Measurements from ENCODE around the gene VIL1.

Gene VIL1

GRCh38 chr2:218395090-218395444 lies 23.9 kb upstream of the VIL1 start:
- DNase-seq (ENCODE audit: low spot score) = no peak

GRCh38 chr2:218395456-218395825 lies 23.5 kb upstream of the VIL1 start:
- no peak for DNase-seq (ENCODE audit: low spot score)

DNA sequence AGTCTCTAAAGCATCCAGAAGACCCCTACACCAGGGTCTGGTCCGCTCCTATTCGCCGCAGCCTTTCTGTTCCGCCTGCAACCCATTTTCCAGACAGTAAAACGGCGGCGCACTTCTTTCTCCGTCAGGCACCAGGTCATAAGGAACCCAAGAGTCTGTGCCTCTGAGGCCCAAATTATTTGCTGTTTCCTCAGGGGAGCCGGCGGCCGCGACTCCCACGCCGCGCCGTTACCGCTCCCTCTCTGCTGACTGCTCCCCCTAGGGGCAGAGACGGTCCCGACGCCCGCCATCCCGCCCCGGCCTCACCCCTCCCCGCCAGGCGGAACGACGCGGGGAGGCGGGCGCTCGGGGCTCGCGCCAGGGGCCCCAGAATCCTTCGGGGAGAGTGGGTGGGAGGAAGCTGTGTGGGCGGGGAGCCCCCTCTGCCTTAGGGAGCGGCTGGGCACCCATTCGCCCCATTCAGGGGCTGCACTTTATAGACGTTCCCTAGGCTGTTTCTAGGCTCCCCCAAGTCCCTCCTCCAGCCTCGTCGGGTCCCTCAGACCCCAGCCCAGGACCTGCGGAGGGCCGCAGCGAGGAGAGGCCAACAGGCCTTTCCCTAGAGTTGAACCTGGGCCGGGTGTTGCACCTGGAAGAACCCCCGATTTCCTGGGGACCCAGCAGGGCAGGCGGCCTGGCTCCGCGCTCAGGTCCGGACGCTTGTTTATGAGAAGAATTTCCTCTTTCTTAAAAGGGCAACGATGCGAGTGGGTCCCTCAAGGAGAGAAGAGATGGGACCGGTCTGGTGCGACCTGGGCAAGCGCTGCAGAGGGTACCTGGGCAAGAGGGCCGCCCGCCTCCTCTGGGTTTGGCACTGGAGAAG lies 22.9 kb upstream of the VIL1 start:
- DNase-seq (ENCODE audit: low spot score) = peak; percentile 94

DNA sequence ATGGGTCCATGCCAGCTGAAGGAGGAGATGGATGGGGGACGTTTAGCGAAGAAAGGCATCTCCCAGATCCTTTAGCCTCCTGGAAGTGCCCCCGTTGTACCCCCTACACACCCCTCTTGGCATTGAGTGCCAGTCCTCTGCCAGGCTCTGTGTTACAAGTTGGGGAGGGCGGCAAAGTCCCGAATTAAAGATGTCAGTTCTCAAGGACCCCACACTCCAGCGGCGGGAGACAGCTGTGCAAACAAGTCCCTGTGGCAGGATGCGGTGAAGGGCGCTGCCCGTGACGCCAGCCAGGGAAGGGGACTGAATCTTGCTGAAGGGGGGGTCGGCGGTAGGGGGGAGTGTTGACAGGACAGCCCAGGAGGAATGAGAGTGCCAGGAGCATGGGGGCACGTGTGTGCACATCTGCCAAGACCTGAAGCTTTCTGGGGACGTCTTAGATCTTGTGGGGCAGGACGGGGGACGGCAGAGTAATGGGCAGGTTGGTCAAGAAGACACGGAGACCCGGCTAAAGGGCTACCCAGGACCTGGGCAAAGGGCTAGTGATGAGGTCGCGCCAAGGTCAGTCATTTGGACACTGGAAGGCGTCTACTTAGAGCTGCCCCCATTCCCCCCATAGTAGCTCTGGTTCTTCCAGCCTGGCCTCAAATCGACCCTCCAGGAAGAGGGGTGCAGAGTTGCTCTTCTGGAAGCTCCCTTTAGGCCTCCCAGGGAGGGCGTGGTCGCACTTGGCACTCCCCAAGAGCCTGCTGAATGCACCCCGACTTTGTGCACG lies 22.0 kb upstream of the VIL1 start:
- DNase-seq (ENCODE audit: low spot score) = peak; percentile 44

- no peak for DNase-seq (ENCODE audit: low spot score)
Observed at GRCh38 chr2:218397463-218397819, 21.5 kb upstream of the VIL1 start.

- peak; percentile 68 for DNase-seq (ENCODE audit: low spot score)
Observed at GRCh38 chr2:218397820-218398436, 21.0 kb upstream of the VIL1 start.

DNA sequence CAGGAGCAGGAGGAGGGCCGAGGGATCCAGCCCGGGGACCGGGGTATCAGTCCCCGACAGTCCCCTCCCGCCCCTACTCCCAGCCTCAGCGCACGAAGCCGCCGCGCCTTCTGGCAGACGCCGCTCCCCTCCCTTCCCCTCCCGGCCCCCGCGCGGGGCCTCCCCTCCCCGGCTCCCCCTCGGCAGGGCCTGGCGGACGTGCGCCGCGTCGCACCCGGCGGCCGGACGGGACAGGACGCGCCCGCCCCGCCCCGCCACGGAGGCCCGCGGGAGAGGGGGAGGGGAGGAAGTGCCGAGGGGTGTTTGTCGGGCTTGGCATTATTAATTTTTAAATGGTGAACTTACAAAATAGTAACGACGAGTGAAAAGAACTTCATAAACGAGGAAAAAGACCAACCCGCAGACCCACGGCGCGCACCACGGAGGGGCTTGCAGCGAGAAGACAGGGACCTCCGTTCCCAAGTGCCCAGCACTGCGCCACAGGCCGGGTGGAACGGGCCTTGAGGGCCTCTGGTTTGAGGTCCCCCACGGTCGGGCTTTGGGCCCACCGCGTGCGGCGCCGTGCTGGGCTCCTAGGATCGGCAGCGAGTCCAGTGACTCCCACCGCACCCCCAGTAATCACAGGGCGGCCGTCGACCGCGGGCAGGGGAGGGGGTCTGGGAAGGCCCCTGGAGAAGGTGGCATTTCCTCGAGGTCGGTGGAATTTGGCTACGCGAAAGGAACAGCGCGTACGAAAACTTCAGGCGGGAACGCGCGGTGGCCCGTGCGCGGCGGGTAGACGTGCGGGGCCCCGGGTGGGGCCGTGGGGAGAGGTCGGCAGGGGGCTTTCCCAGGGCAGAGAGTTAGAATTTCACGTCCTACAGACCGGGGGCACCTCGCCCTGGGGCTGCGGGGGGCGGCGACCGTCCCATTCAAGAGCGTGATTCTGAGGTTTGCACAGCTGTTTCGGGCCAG lies 20.2 kb upstream of the VIL1 start:
- DNase-seq (ENCODE audit: low spot score) = peak; percentile 58

GRCh38 chr2:218399391-218400166 lies 19.3 kb upstream of the VIL1 start, which contains the start of gene CTDSP1:
CTDSP1 (plus strand) TSS chr2:218399868; CDS start chr2:218400091, 223 bp downstream.
- peak; percentile 96 for DNase-seq (ENCODE audit: low spot score)

DNA sequence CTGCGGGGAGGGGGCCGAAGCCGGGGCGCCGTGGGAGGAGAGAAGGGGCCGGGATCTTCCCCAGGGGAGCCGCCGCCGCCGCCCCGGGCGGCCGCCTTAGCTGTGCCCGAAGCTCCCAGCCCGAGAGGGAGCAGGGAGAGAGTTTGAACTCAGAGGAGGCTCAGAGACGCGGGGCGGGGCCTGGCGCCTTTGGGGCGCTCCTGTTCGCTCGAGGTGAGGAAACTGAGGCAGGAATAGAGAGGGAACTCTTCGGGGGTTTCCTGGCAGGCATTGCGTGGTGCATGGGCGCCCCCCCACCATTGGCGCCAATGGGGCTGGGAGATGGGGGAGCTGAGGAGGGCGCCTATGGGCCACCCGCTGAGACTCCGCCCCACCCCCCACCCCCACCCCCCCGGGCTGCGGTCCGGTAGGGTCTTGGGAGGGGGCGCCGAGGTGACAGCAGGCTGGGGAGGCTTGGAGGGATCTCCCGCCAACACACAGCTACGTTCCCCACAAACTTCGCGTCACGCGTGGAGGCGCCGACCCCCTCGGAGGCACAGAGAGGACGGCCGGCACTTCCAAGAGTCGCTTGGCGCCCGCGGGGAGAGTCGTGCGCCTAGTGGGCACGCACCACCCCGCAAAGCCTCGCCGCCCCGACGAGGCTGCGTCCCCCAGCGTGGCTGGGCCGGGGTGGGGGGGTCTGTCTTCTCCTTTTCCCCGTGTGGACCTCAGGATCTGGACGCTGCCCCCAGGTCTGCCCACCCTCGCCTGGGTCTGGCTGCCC lies 18.6 kb upstream of the VIL1 start:
- DNase-seq (ENCODE audit: low spot score) = no peak

- DNase-seq (ENCODE audit: low spot score) = no peak
Observed at GRCh38 chr2:218400930-218401881, 17.7 kb upstream of the VIL1 start.

DNA sequence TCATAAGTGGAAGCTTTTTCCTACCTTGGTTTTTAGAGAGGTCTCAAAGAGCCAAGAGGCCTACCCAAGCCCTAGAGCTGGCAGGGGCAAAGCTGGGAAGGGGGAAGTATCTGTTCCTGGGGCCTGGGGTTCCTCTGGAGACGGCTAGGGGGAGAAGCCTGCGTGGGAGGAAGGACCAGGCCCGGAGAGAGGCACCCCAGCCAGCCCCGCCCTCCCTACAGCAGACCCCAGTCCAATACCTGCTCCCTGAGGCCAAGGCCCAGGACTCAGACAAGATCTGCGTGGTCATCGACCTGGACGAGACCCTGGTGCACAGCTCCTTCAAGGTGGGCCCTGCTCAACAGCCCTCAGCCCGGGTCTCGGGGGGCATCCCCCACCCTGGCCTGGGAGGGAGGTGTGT lies 17.0 kb upstream of the VIL1 start:
- no peak for DNase-seq (ENCODE audit: low spot score)

- DNase-seq (ENCODE audit: low spot score) = no peak
Observed at GRCh38 chr2:218402491-218402901, 16.4 kb upstream of the VIL1 start.

DNA sequence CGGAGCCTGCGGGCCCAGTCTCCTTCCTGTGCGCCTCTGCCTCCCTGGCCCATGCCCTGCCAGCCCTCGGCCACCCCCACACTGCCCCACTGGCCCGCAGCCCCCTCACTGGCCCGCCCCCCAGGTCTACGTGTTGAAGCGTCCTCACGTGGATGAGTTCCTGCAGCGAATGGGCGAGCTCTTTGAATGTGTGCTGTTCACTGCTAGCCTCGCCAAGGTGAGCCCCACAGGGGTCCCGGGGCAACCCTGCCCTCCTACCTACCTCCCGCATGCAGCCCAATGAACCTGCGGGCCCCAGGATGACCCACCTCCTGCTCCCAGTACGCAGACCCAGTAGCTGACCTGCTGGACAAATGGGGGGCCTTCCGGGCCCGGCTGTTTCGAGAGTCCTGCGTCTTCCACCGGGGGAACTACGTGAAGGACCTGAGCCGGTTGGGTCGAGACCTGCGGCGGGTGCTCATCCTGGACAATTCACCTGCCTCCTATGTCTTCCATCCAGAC lies 16.0 kb upstream of the VIL1 start:
- no peak for DNase-seq (ENCODE audit: low spot score)

- DNase-seq (ENCODE audit: low spot score) = no peak
Observed at GRCh38 chr2:218403810-218404209, 15.1 kb upstream of the VIL1 start.

DNA sequence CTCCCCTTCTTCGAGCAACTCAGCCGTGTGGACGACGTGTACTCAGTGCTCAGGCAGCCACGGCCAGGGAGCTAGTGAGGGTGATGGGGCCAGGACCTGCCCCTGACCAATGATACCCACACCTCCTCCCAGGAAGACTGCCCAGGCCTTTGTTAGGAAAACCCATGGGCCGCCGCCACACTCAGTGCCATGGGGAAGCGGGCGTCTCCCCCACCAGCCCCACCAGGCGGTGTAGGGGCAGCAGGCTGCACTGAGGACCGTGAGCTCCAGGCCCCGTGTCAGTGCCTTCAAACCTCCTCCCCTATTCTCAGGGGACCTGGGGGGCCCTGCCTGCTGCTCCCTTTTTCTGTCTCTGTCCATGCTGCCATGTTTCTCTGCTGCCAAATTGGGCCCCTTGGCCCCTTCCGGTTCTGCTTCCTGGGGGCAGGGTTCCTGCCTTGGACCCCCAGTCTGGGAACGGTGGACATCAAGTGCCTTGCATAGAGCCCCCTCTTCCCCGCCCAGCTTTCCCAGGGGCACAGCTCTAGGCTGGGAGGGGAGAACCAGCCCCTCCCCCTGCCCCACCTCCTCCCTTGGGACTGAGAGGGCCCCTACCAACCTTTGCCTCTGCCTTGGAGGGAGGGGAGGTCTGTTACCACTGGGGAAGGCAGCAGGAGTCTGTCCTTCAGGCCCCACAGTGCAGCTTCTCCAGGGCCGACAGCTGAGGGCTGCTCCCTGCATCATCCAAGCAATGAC lies 14.4 kb upstream of the VIL1 start:
- no peak for DNase-seq (ENCODE audit: low spot score)

DNA sequence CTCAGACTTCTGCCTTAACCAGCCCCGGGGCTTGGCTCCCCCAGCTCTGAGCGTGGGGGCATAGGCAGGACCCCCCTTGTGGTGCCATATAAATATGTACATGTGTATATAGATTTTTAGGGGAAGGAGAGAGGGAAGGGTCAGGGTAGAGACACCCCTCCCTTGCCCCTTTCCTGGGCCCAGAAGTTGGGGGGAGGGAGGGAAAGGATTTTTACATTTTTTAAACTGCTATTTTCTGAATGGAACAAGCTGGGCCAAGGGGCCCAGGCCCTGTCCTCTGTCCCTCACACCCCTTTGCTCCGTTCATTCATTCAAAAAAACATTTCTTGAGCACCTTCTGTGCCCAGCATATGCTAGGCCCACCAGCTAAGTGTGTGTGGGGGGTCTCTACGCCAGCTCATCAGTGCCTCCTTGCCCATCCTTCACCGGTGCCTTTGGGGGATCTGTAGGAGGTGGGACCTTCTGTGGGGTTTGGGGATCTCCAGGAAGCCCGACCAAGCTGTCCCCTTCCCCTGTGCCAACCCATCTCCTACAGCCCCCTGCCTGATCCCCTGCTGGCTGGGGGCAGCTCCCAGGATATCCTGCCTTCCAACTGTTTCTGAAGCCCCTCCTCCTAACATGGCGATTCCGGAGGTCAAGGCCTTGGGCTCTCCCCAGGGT lies 13.7 kb upstream of the VIL1 start:
- DNase-seq (ENCODE audit: low spot score) = no peak

- no peak for DNase-seq (ENCODE audit: low spot score)
Observed at GRCh38 chr2:218405746-218406208, 13.1 kb upstream of the VIL1 start.

Data from LoVo (cell line).